Heart left ventricle (tissue), 16 donors: Measurements from ENCODE around the gene CFAP45. TPM values are rescaled to one million over a fixed set of nuclear protein-coding genes. Genes with fewer than 3 reads are reported as not detected.

Source experiments
- ATAC-seq, 4 donors: fragments of 200-7000 bp; cut with Tn5 transposase; one replicate each; pipeline ENCODE4 v1.9.1; 2020 to 2022; ENCODE audit warnings: moderate library complexity in 4 of 4, mild to moderate bottlenecking in 3 of 4, moderate number of reproducible peaks in 1 of 4
- DNase-seq, 5 donors: peaks; one replicate each; pipeline ENCODE4 v3.0.0-alpha.2; 2020
- H3K27ac ChIP-seq, 12 donors: fragments of 200-600 bp; sonication (generic) in 4 of 12; one replicate each; pipeline versions ENCODE4 v1.5.0 to v1.8.0; 2016 to 2022; ENCODE audit warnings: mild to moderate bottlenecking in 2 of 12
- H3K27me3 ChIP-seq, 9 donors: fragments of 200-600 bp; sonication (generic) in 2 of 9; one replicate each; pipeline versions ENCODE4 v1.5.1 to v1.8.0; 2016 to 2022; ENCODE audit warnings: mild to moderate bottlenecking in 3 of 9
- H3K36me3 ChIP-seq, 9 donors: fragments of 200-600 bp; sonication (generic) in 2 of 9; one replicate each; pipeline versions ENCODE4 v1.5.0 to v1.8.0; 2018 to 2022; ENCODE audit warnings: mild to moderate bottlenecking in 2 of 9
- H3K4me1 ChIP-seq, 12 donors: fragments of 200-600 bp; sonication (generic) in 4 of 12; one replicate each; pipeline versions ENCODE4 v1.5.0 to v1.8.0; 2016 to 2022; ENCODE audit warnings: mild to moderate bottlenecking in 3 of 12
- H3K4me3 ChIP-seq, 12 donors: fragments of 200-600 bp; sonication (generic) in 4 of 12; one replicate each; pipeline versions ENCODE4 v1.5.0 to v1.8.0; 2017 to 2022; ENCODE audit warnings: mild to moderate bottlenecking in 9 of 12, moderate library complexity in 4 of 12
- H3K9me3 ChIP-seq, 12 donors: fragments of 200-600 bp; sonication (generic) in 4 of 12; one replicate each; pipeline versions ENCODE4 v1.5.0 to v1.8.0; 2016 to 2022; ENCODE audit warnings: mild to moderate bottlenecking in 1 of 12
- POLR2A ChIP-seq, 2 donors: fragments of 450-650 bp; IDR thresholded peaks; one replicate each; pipeline ENCODE4 v1.6.1; 2017; ENCODE audit warnings: antibody characterized with exemption in 2 of 2, mild to moderate bottlenecking in 2 of 2, moderate library complexity in 2 of 2
- WGBS, 4 donors: extraction: QIAGEN DNeasy Blood & Tissue Kit in 2 of 4; methylation state at CpG; one replicate each; pipeline versions ENCODE4 v1.1.5 to v1.1.7; 2013 to 2018; 5-methylcytosine and 5-hydroxymethylcytosine counted together
- intact Hi-C, 10 donors: fragments of 100-400 bp; cut with DNase I; formaldehyde crosslinking; loops; one replicate each; pipeline versions ENCODE4 v1.11.1 to v1.14.2; 2022
- polyA plus RNA-seq, 2 donors: library from polyadenylated mRNA; stranded (reverse); fragments of 200-250 nt; gene quantifications; one replicate each; pipeline ENCODE4 v1.2.3, GENCODE V29; 2013
- total RNA-seq, 9 donors: library from RNA; depleted of rRNA in 2 of 9; stranded (reverse); fragments of >200 nt in 2 of 9; fragmentation: NEBNext Ultra II Directional in 3 of 9; extraction: Animal tissue kit (Norgen Biotek cat#: 25700) in 3 of 9; gene quantifications; one replicate each; pipeline versions ENCODE4 v1.1.0 to v1.2.4, GENCODE V29; 2016 to 2023
- TF ChIP-seq, protein P1 (sequence below), 12 donors: fragments of 200-600 bp; sonication (generic) in 4 of 12; IDR thresholded peaks; one replicate each; pipeline versions ENCODE4 v1.5.0 to v1.8.0; 2018 to 2022; ENCODE audit warnings: antibody characterized with exemption in 12 of 12, mild to moderate bottlenecking in 5 of 12
- donor health status: ischemic (EF 13 %, LVEDD 7.1; RV severe dilation, severe dysfunction).
- donor health status: healthy with polysubstance abuse.
- donor health status: DM: no; HTN: yes; CAD: no.
- donor health status: DM: no; HTN: no; CAD: no.
- donor health status: ischemic (EF 25% LVEDD 6.9; RV normal size, moderate dysfunction).
- donor health status: ischemic (EF 25% LVEDD 5.7; RV mildly dilated, moderate dysfunction).
- donor health status: healthy.
- donor health status: DM: yes; HTN: yes; CAD: no.
- donor health status: ischemic (EF 35%, LVEDD 5.7; RV mildly dilated, moderate dysfunction).
- donor health status: nonischemic (EF 11% LVEDD 7.7; RV severe dilation, severe dysfunction).
- donor health status: DM: yes; HTN: yes; CAD: no.
- donor health status: PGD.
- donor health status: ischemic (EF 29% LVEDD 5.4; RV normal size, mild dysfunction).
- donor health status: nonischemic (EF 23%, LVEDD 6.1; RV moderate dilation, normal function).

Gene CFAP45
- total and polyA plus RNA-seq, 11 donors = 0.29 to 1.8 (median 0.62) TPM; not detected in 2

DNA sequence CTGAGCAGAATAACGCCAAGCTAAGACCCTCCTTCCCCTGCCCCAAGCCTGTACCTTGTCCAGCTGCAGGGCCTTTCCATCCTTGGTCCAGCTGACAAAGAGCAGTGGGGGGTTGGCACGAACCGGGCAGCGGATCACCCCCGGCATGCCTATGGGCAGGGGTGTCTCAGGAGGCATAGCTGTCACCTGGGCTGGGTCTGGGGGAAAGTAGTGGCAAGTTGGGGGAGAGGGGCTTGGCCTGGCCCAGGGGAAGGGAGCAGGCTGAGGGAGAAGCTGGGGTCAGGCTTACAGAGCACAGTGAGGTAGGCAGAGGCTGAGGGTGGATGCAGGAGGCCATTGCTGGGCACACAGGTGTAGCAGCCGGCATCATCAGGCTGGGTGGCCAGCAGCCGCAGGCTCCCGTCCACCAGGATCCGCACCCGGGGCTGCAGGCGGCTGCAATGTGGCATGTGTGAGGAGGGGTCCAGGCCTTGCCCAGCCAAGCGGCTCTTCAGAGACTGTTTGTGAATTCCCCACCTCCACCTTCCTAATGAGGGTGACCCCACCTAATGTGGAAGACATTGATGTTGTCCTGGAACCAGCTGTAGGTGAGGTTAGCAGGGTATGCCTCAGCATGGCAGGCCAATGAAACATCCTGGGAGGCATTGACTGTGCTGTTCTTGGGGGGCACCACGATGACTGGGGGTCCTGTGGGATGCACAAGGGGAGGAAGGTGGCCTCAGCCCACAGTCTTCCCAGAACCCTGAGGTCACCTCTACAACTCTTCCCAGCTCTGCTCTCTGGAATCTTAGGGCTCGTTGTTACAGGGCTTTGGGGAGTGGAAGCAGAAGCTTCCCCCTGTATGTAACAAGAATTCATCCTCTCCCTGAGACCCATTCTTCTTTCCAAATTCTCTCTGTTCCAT lies 34.4 kb upstream of the CFAP45 start:
- H3K4me3 ChIP-seq = no peak overlapping the region
- ATAC-seq (no peak), DNase-seq (no peak)
- WGBS, 4 donors = 86 to 93% (median 92%) methylated on average over 8 to 14 of the region's 14 CpGs
- H3K9me3 ChIP-seq = no peaks in the 10 kb centered on the region
- H3K4me1 ChIP-seq = peaks cover 0 to 23% (median 7%) of the 10 kb centered on the region in 12 donors
- peaks cover 0 to 15% (median 0%) of the 10 kb centered on the region in 9 donors for H3K27me3 ChIP-seq
- TF ChIP-seq POLR2A (IDR thresholded peaks at IDR 0.05) = no peak
- TF ChIP-seq, protein P1, sequence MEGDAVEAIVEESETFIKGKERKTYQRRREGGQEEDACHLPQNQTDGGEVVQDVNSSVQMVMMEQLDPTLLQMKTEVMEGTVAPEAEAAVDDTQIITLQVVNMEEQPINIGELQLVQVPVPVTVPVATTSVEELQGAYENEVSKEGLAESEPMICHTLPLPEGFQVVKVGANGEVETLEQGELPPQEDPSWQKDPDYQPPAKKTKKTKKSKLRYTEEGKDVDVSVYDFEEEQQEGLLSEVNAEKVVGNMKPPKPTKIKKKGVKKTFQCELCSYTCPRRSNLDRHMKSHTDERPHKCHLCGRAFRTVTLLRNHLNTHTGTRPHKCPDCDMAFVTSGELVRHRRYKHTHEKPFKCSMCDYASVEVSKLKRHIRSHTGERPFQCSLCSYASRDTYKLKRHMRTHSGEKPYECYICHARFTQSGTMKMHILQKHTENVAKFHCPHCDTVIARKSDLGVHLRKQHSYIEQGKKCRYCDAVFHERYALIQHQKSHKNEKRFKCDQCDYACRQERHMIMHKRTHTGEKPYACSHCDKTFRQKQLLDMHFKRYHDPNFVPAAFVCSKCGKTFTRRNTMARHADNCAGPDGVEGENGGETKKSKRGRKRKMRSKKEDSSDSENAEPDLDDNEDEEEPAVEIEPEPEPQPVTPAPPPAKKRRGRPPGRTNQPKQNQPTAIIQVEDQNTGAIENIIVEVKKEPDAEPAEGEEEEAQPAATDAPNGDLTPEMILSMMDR (IDR thresholded peaks at IDR 0.05) = no peak
- no peak overlapping the region for H3K27ac ChIP-seq
- H3K36me3 ChIP-seq = no peaks in the 10 kb centered on the region
- intact Hi-C loops = loop anchor here in 4 of 10 donors (2.0 to 10.0 kb wide), 4 partner anchors 42 to 137 kb away; no protein-coding TSS in a partner anchor

DNA sequence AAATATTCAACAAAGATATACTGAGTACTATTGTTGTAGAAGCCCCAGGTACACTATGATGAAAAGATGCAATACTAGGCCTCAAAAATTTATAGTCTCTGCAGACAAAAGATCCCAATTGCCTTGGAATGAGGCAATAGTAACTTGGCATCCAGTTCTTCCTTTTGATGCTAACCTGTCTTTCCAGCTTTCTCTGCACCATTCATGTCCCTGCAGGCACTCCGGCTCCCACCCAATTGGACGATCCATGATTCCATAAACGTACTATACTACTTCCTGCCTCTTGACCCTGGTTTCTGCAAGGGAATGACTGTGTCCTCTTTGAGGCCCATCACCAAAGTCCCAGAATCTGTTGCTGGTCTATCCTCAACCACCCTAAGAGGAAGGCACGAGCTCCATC lies 33.4 kb upstream of the CFAP45 start:
- no peaks in the 10 kb centered on the region for H3K9me3 ChIP-seq
- no peak overlapping the region for H3K4me3 ChIP-seq
- intact Hi-C loops = loop anchor here in 2 of 10 donors (5.0 to 10.0 kb wide), 2 partner anchors 41 to 99 kb away; no protein-coding TSS in a partner anchor
- TF ChIP-seq, protein P1 (IDR thresholded peaks at IDR 0.05) = no peak
- no peak for TF ChIP-seq POLR2A (IDR thresholded peaks at IDR 0.05)
- no peaks in the 10 kb centered on the region for H3K36me3 ChIP-seq
- 83 to 91% (median 86%) methylated on average over 4 of the region's 4 CpGs for WGBS, 4 donors
- DNase-seq (no peak), ATAC-seq (no peak)
- peaks cover 0 to 23% (median 7%) of the 10 kb centered on the region in 12 donors for H3K4me1 ChIP-seq
- no peak overlapping the region for H3K27ac ChIP-seq
- H3K27me3 ChIP-seq = peaks cover 0 to 14% (median 0%) of the 10 kb centered on the region in 9 donors

DNA sequence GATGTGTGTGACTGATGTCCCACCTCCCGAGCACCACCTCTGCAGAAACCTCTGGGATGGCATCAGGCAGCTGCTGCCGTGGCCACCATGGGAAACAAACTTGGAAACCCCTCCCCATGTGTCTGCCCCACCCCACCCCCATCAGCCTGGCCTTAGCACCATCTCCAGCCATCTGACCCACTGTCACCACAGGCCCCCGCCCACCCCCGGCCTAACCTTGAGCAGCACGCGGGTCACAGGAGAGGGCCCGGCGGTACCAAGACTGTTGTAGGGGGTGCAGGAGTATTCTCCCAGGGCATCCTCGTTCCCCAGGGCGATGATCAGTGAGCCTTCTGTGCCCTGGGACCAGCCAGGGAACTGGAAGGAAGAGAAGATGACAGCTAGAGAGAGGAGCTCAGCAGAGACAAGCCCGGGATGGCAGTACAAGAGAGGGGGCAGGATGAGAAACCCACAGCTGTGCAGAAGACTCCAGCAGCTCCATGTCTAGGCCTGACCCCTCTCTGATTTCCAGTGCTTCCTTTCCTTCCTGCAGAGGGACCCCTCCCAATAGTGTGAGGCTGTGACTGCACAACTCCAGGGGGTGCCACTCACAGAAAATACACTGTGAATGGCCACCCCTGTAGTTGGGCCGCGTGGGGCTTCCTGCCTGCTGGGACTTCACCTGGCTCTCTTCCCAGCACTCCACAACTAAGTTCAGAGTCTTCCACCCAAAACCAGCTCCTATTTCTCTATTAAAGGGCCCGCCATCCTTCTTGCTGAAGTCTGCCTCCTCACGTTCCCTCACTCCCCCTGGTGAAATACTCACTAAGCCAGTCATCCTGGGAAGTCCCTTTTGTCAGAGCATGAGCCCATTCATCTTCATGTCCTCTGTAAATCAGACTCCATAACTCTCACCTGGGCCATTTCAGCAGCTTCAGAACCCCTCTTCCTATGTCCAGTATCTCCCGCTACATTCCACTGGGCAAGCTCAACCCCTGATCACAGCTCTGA lies 32.6 kb upstream of the CFAP45 start:
- H3K4me3 ChIP-seq = no peak overlapping the region
- ATAC-seq (no peak), DNase-seq (no peak)
- H3K27ac ChIP-seq = no peak overlapping the region
- H3K4me1 ChIP-seq = peaks cover 0 to 19% (median 7%) of the 10 kb centered on the region in 12 donors
- intact Hi-C loops = loop anchor here in 2 of 10 donors (5.0 to 10.0 kb wide), 2 partner anchors 40 to 98 kb away; no protein-coding TSS in a partner anchor
- H3K27me3 ChIP-seq = peaks cover 0 to 6% (median 0%) of the 10 kb centered on the region in 9 donors
- TF ChIP-seq, protein P1 (IDR thresholded peaks at IDR 0.05) = no peak
- no peak for TF ChIP-seq POLR2A (IDR thresholded peaks at IDR 0.05)
- H3K36me3 ChIP-seq = no peaks in the 10 kb centered on the region
- WGBS, 4 donors = 81 to 84% (median 83%) methylated on average over 16 of the region's 16 CpGs
- H3K9me3 ChIP-seq = no peaks in the 10 kb centered on the region
